Suprapubic skin (tissue), 4 donors: ENCODE data around the gene CEP41. TPM values are rescaled to one million over a fixed set of nuclear protein-coding genes. Genes with fewer than 3 reads are reported as not detected.
"Not testable (repeated sequence)": the region's sequence is repeated elsewhere in the genome, so short reads cannot be mapped to it uniquely, and the experiment has no call there.

Source experiments
- DNase-seq, 2 donors: peaks; one replicate each; pipeline ENCODE4 v3.0.0-alpha.2; 2019; ENCODE audit warnings: low spot score in 2 of 2
- H3K27ac ChIP-seq: fragments of 200-600 bp; sonication (generic); one replicate; pipeline ENCODE4 v1.5.1; 2019
- H3K27me3 ChIP-seq: fragments of 200-600 bp; sonication (generic); one replicate; pipeline ENCODE4 v1.5.1; 2019
- H3K36me3 ChIP-seq: fragments of 200-600 bp; sonication (generic); one replicate; pipeline ENCODE4 v1.5.1; 2019
- H3K4me1 ChIP-seq: fragments of 200-600 bp; sonication (generic); one replicate; pipeline ENCODE4 v1.5.1; 2019
- H3K4me3 ChIP-seq: fragments of 200-600 bp; sonication (generic); one replicate; pipeline ENCODE4 v1.5.1; 2019; ENCODE audit warnings: mild to moderate bottlenecking
- H3K9me3 ChIP-seq: fragments of 200-600 bp; sonication (generic); one replicate; pipeline ENCODE4 v1.5.1; 2019
- EP300 ChIP-seq: sonication (generic); formaldehyde crosslinking; IDR thresholded peaks from one replicate; pipeline ENCODE4 v1.6.1; 2017; ENCODE audit warnings: antibody characterized with exemption
- POLR2A ChIP-seq, 2 donors: fragments of 450-650 bp; IDR thresholded peaks; one replicate each; pipeline ENCODE4 v1.6.1; 2017; ENCODE audit warnings: antibody characterized with exemption in 2 of 2, mild to moderate bottlenecking in 2 of 2, moderate library complexity in 2 of 2
- POLR2AphosphoS5 ChIP-seq, 3 donors: sonication (generic); formaldehyde crosslinking; IDR thresholded peaks; one replicate each; pipeline ENCODE4 v1.6.1; 2017; ENCODE audit warnings: antibody characterized with exemption in 3 of 3
- WGBS: methylation state at CpG from one replicate; pipeline ENCODE4 v1.1.5; 2018; 5-methylcytosine and 5-hydroxymethylcytosine counted together
- total RNA-seq, 4 donors: library from RNA; depleted of rRNA; stranded (reverse); fragments of >200 nt; gene quantifications; one replicate each; pipeline ENCODE4 v1.1.0, GENCODE V29; 2016
- TF ChIP-seq, protein P1 (sequence below), 2 donors: fragments of 200-600 bp in 1 of 2; fragments of 450-650 bp in 1 of 2; sonication (generic) in 1 of 2; IDR thresholded peaks; one replicate each; pipeline ENCODE4 v1.5.1; 2016 to 2019; ENCODE audit warnings: antibody characterized with exemption in 2 of 2, mild to moderate bottlenecking in 1 of 2, moderate library complexity in 1 of 2

The CEP41 gene
- total RNA-seq, 4 donors from 2014 or later = 1.1 to 4.6 (median 4.2) TPM

DNA sequence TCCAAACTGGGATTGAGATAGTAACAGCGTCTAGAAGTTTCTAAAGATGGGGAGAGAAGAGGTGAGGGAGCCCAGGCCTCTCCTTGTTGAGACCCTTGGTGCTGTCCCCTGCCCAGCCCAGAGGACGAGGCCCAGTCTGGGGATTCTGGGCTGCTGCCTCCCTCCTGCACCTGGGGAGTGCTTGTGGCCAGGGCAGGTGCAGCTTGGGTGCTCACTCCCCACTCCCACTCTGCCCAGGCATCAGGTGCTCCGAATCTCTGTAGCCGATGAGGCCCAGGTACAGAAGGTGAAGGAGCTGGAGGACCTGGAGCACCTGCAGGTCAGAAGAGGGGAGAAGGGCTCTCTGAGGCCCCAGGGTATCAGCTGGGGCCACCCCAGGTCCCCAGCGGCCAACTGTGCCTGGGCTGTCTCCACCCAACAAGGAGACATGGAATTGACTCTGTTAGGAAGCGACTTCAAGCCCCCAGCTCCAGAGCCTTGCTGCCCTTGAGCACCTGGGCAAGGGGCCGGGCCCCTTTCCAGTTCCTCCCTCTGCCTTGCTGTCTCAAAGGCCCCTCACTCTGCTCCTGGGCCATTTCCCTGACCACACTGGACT, 59.9 kb downstream of the CEP41 start:
- DNase-seq = peak in 1 of 2 donors; percentile 69
- H3K9me3 ChIP-seq = no peaks in the 10 kb centered on the region
- no peak overlapping the region for H3K4me3 ChIP-seq
- H3K36me3 ChIP-seq = no peaks in the 10 kb centered on the region
- H3K27ac ChIP-seq = no peak overlapping the region
- H3K27me3 ChIP-seq = no peaks in the 10 kb centered on the region
- WGBS = 89% methylated on average over 5 of the region's 7 CpGs
- peaks cover 9% of the 10 kb centered on the region for H3K4me1 ChIP-seq
- TF ChIP-seq POLR2AphosphoS5 (IDR thresholded peaks at IDR 0.05) (no peak), POLR2A (IDR thresholded peaks at IDR 0.05) (no peak), EP300 (no peak)
- TF ChIP-seq, protein P1, sequence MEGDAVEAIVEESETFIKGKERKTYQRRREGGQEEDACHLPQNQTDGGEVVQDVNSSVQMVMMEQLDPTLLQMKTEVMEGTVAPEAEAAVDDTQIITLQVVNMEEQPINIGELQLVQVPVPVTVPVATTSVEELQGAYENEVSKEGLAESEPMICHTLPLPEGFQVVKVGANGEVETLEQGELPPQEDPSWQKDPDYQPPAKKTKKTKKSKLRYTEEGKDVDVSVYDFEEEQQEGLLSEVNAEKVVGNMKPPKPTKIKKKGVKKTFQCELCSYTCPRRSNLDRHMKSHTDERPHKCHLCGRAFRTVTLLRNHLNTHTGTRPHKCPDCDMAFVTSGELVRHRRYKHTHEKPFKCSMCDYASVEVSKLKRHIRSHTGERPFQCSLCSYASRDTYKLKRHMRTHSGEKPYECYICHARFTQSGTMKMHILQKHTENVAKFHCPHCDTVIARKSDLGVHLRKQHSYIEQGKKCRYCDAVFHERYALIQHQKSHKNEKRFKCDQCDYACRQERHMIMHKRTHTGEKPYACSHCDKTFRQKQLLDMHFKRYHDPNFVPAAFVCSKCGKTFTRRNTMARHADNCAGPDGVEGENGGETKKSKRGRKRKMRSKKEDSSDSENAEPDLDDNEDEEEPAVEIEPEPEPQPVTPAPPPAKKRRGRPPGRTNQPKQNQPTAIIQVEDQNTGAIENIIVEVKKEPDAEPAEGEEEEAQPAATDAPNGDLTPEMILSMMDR (IDR thresholded peaks at IDR 0.05) = no peak

DNA sequence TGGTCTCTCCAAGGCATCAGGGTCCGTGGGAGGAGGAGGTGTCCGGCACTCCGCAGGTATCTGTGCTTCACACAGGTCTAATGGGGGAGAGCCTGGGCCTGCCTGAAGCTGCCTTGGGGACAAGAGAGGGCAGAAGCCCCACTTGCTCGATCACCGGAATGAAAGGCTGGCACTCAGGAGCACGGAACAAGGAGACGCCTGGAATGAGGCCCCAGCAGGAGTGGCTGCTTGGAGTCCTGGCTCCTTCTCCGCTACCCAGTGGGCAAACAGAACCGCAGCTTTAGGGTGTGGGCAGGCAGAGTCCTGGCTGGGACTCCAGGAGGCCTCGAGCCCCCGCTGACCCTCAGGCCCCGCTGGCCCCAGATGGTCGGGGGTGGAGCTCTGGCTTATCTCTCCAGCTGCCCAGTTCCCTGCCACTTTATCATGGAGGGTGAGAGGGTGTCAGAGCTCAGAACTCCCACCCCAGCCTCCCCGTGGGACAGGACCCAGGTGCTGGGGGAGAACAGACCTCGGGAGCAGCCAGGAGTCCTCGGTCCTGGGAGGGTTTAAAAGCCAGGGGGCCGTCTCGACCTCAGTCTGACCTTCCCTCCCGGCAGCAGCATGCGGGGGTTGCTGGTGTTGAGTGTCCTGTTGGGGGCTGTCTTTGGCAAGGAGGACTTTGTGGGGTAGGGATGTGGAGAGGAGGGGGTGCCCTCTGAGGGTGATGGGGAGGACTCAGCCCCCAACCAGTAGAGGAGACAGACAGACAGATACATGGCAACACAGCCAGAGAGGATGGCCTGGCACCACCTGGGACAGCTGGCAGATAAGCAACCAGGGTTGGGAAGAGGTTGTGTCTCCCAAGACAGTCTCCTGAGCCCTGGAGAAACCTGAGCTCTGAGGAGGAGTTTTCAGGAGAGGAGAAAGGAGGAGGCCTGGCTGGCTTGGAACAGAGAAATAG, 60.6 kb downstream of the CEP41 start, which contains the start of gene CPA1:
Gene CPA1 (plus strand): TSS at position 574 of the 940 bp plus-strand sequence. CDS start 27 bp downstream, at position 601.
- WGBS = 46% methylated on average over 12 of the region's 20 CpGs
- Histone ChIP-seq H3K27me3 (no peaks in the 10 kb centered on the region), H3K9me3 (no peaks in the 10 kb centered on the region), H3K36me3 (no peaks in the 10 kb centered on the region), H3K4me1 (peaks cover 9% of the 10 kb centered on the region), H3K4me3 (no peak within 1 kb of the TSS), H3K27ac (no peak within 1 kb of the TSS)
- DNase-seq = no peak
- no peak for TF ChIP-seq EP300
- TF ChIP-seq, protein P1 (IDR thresholded peaks at IDR 0.05) = no peak

DNA sequence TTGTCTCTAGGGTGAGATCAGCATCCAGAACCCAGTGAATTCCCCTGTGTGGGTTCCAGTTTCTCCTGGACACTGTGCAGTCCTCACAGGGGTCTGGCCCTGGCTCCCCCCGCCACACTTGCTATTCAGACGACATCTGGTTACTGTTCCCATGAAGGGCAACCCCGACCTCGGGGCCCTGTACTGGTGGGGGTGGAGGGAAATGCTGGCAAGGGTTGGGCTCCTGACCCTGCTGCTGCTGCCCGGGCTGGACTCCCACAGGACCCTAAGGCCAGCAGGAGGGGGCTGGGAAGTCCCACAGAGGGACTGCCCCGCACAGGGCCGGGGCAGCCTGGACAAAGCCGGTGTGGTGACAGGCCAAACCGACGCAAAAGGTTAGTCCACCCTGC, 61.3 kb downstream of the CEP41 start:
- no peaks in the 10 kb centered on the region for H3K27me3 ChIP-seq
- H3K27ac ChIP-seq = no peak overlapping the region
- no peaks in the 10 kb centered on the region for H3K9me3 ChIP-seq
- no peak for DNase-seq
- TF ChIP-seq EP300 = no peak
- TF ChIP-seq, protein P1 (IDR thresholded peaks at IDR 0.05) = no peak
- TF ChIP-seq POLR2A (IDR thresholded peaks at IDR 0.05) = no peak
- TF ChIP-seq POLR2AphosphoS5 (IDR thresholded peaks at IDR 0.05) = no peak
- peaks cover 13% of the 10 kb centered on the region for H3K4me1 ChIP-seq
- no peaks in the 10 kb centered on the region for H3K36me3 ChIP-seq
- H3K4me3 ChIP-seq = no peak overlapping the region
- no CpG with 5 or more reads among the region's 10 CpGs for WGBS

DNA sequence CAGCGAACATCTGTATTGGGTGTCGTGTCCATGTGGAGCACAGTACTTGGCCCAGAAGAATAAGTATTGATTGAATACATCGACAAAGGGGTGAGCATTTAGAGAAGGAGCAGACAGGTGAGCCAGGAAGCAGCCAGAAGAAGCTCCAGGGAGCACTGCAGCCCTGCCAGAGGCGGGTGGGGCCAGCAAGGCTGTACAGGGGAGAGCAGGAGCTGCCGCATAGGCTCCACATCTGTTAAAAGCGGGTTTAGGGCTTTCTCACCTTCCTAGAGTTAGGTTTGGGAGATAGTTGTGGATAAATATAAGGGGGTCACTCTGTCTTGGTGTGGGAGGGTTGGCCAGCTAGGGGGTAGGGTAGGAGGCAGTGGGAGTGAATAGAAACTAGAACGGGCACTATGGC, 61.8 kb downstream of the CEP41 start:
- no peak overlapping the region for H3K4me3 ChIP-seq
- H3K4me1 ChIP-seq = peaks cover 18% of the 10 kb centered on the region
- no peaks in the 10 kb centered on the region for H3K36me3 ChIP-seq
- H3K27ac ChIP-seq = no peak overlapping the region
- TF ChIP-seq EP300 (no peak), POLR2AphosphoS5 (IDR thresholded peaks at IDR 0.05) (no peak), POLR2A (IDR thresholded peaks at IDR 0.05) (no peak)
- TF ChIP-seq, protein P1 (IDR thresholded peaks at IDR 0.05) = no peak
- H3K27me3 ChIP-seq = no peaks in the 10 kb centered on the region
- H3K9me3 ChIP-seq = no peaks in the 10 kb centered on the region
- WGBS = 74% methylated on average over 7 of the region's 7 CpGs
- DNase-seq = peak; percentile 2 to 12

DNA sequence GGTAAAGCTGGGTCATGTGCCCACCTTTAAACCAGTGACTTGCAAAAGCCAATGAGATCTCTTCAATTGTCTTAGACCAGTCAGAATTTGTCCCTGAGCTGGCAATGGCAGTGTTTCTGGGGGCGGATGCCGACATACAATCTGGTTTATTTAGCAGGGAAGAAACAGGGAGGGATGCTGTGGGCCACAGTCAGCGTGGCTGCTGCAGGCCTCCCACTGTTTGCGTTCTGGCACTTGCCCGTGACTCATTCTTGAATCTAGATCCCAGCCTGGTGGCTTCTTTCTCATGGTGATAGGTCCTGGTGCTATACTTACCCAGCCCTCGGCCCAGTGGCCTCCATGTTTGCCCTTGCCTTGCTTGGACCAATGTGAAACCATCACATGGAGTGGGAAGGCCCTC, 63.6 kb downstream of the CEP41 start:
- H3K27ac ChIP-seq = no peak overlapping the region
- H3K36me3 ChIP-seq = no peaks in the 10 kb centered on the region
- no peak overlapping the region for H3K4me3 ChIP-seq
- 87% methylated on average over 6 of the region's 6 CpGs for WGBS
- TF ChIP-seq, protein P1 (IDR thresholded peaks at IDR 0.05) = no peak
- TF ChIP-seq EP300 = no peak
- no peak for TF ChIP-seq POLR2AphosphoS5 (IDR thresholded peaks at IDR 0.05)
- no peak for TF ChIP-seq POLR2A (IDR thresholded peaks at IDR 0.05)
- H3K4me1 ChIP-seq = peaks cover 37% of the 10 kb centered on the region
- no peaks in the 10 kb centered on the region for H3K27me3 ChIP-seq
- no peaks in the 10 kb centered on the region for H3K9me3 ChIP-seq
- peak; percentile 13 to 34 for DNase-seq

DNA sequence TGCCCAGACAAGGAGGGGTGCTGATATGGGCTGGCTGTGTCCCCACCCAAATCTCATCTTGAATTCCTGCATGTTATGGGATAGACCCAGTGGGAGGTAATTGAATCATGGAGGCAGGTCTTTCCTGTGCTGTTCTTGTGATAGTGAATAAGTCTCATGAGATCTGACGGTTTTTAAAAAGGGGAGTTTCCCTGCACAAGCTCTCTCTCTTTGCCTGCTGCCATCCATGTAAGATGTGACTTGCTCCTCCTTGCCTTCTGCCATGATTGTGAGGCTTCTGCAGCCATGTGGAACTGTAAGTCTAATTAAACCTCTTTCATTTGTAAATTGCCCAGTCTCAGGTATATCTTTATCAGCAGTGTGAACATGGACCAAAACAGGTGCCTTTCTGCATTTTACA, 64.4 kb downstream of the CEP41 start:
- H3K4me3 ChIP-seq, H3K27me3 ChIP-seq, H3K27ac ChIP-seq, H3K9me3 ChIP-seq, DNase-seq, H3K36me3 ChIP-seq: not testable (repeated sequence)
- WGBS = 40% methylated on average over 1 of the region's 1 CpG
- H3K4me1 ChIP-seq = peaks cover 38% of the 10 kb centered on the region
